ENCODE measurements around the gene NPB.

Gene NPB

GRCh38 chr17:81884520-81884919 is 17.5 kb upstream of the NPB start:
- H3K4me3 ChIP-seq (ENCODE audit: control insufficient read depth in 1 of 7, extremely low read depth in 1 of 7, insufficient read depth in 4 of 7, low read depth in 2 of 7, low read length in 6 of 7), result no peak overlapping the region
- CTCF ChIA-PET, result interaction anchor here (1.4 to 1.6 kb wide), 2 partner anchors 12 to 15 kb away, joined by 5 to 7 read pairs; no protein-coding TSS in a partner anchor

DNA sequence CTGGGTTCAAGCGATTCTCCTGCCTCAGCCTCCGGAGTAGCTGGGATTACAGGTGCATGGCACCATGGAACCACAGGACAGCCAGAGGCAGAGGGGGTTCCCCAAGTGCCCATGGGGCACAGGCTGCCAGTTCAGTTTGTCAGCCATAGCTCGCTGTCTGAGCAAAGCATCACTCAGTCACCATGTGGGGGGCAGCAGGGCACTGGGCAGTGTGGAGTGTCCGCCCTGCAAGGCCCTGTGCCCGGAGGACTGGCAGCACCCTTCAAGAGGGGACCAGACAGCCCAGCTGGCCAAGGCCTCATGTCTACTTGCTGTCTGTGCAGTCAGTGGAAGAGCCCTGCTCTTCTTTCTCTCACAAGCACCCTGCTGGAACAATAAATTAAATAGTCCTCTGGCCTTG is 17.1 kb upstream of the NPB start:
- CTCF ChIA-PET, result interaction anchor here (1.1 to 1.6 kb wide), 3 partner anchors 12 to 41 kb away, joined by 3 to 7 read pairs (median 5); no protein-coding TSS in a partner anchor
- DNase-seq, result no peak
- Histone ChIP-seq H3K27me3 (replicated peaks in 2 of 5; ENCODE audit: control insufficient read depth in 4 of 5, insufficient read depth in 5 of 5, low read length in 4 of 5) (no peaks in the 10 kb centered on the region), H3K27ac (ENCODE audit: insufficient read depth in 1 of 2, low read depth in 1 of 2, low read length in 2 of 2, poor library complexity in 1 of 2, severe bottlenecking in 2 of 2) (no peak overlapping the region), H3K4me3 (ENCODE audit: control insufficient read depth in 1 of 7, extremely low read depth in 1 of 7, insufficient read depth in 4 of 7, low read depth in 2 of 7, low read length in 6 of 7) (no peak overlapping the region), H3K36me3 (ENCODE audit: control insufficient read depth in 4 of 4, insufficient read depth in 4 of 4, low read length in 3 of 4) (peaks cover 11 to 73% (median 61%) of the 10 kb centered on the region in 4 experiments), H3K4me1 (ENCODE audit: control extremely low read depth in 1 of 4, control insufficient read depth in 4 of 4, insufficient read depth in 4 of 4, low read length in 3 of 4) (peaks cover 2 to 6% (median 5%) of the 10 kb centered on the region in 4 experiments), H3K9me3 (ENCODE audit: control extremely low read depth in 1 of 5, control insufficient read depth in 4 of 5, insufficient read depth in 2 of 5, low read depth in 1 of 5, low read length in 4 of 5) (no peaks in the 10 kb centered on the region)
- POLR2A ChIA-PET, result no interaction called here
- WGBS (ENCODE audit: insufficient coverage), result 98% methylated on average over 4 of the region's 5 CpGs

More at GRCh38 chr17:81884520-81884919, 17.5 kb upstream of the NPB start:
- Histone ChIP-seq H3K27me3 (replicated peaks in 2 of 5; ENCODE audit: control insufficient read depth in 4 of 5, insufficient read depth in 5 of 5, low read length in 4 of 5) (no peaks in the 10 kb centered on the region), H3K27ac (ENCODE audit: insufficient read depth in 1 of 2, low read depth in 1 of 2, low read length in 2 of 2, poor library complexity in 1 of 2, severe bottlenecking in 2 of 2) (no peak overlapping the region), H3K9me3 (ENCODE audit: control extremely low read depth in 1 of 5, control insufficient read depth in 4 of 5, insufficient read depth in 2 of 5, low read depth in 1 of 5, low read length in 4 of 5) (no peaks in the 10 kb centered on the region), H3K4me1 (ENCODE audit: control extremely low read depth in 1 of 4, control insufficient read depth in 4 of 4, insufficient read depth in 4 of 4, low read length in 3 of 4) (peaks cover 0 to 1% (median under 1%) of the 10 kb centered on the region in 4 experiments), H3K36me3 (ENCODE audit: control insufficient read depth in 4 of 4, insufficient read depth in 4 of 4, low read length in 3 of 4) (peaks cover 11 to 73% (median 61%) of the 10 kb centered on the region in 4 experiments)
- POLR2A ChIA-PET, result no interaction called here
- WGBS (ENCODE audit: insufficient coverage), result 85% methylated on average over 11 of the region's 11 CpGs
- no peak for DNase-seq

GRCh38 chr17:81885454-81885853 is 16.6 kb upstream of the NPB start:
- ChIA-PET POLR2A (no interaction called here), CTCF (interaction anchor here (1.1 to 1.6 kb wide), 3 partner anchors 13 to 41 kb away, joined by 3 to 7 read pairs (median 5); no protein-coding TSS in a partner anchor)
- peaks cover 7 to 11% (median 10%) of the 10 kb centered on the region in 4 experiments for H3K4me1 ChIP-seq (ENCODE audit: control extremely low read depth in 1 of 4, control insufficient read depth in 4 of 4, insufficient read depth in 4 of 4, low read length in 3 of 4)
- H3K9me3 ChIP-seq (ENCODE audit: control extremely low read depth in 1 of 5, control insufficient read depth in 4 of 5, insufficient read depth in 2 of 5, low read depth in 1 of 5, low read length in 4 of 5), result no peaks in the 10 kb centered on the region
- H3K36me3 ChIP-seq (ENCODE audit: control insufficient read depth in 4 of 4, insufficient read depth in 4 of 4, low read length in 3 of 4), result peaks cover 10 to 75% (median 61%) of the 10 kb centered on the region in 4 experiments
- no peak for DNase-seq
- WGBS (ENCODE audit: insufficient coverage), result 93% methylated on average over 10 of the region's 10 CpGs
- no peak overlapping the region for H3K4me3 ChIP-seq (ENCODE audit: control insufficient read depth in 1 of 7, extremely low read depth in 1 of 7, insufficient read depth in 4 of 7, low read depth in 2 of 7, low read length in 6 of 7)
- H3K27ac ChIP-seq (ENCODE audit: insufficient read depth in 1 of 2, low read depth in 1 of 2, low read length in 2 of 2, poor library complexity in 1 of 2, severe bottlenecking in 2 of 2), result no peak overlapping the region
- H3K27me3 ChIP-seq (replicated peaks in 2 of 5; ENCODE audit: control insufficient read depth in 4 of 5, insufficient read depth in 5 of 5, low read length in 4 of 5), result no peaks in the 10 kb centered on the region

- CTCF ChIA-PET, result interaction anchor here (1.1 to 1.4 kb wide), 3 partner anchors 9 to 40 kb away, joined by 3 to 5 read pairs (median 3); no protein-coding TSS in a partner anchor
- no peaks in the 10 kb centered on the region for H3K9me3 ChIP-seq (ENCODE audit: control extremely low read depth in 1 of 5, control insufficient read depth in 4 of 5, insufficient read depth in 2 of 5, low read depth in 1 of 5, low read length in 4 of 5)
- H3K4me1 ChIP-seq (ENCODE audit: control extremely low read depth in 1 of 4, control insufficient read depth in 4 of 4, insufficient read depth in 4 of 4, low read length in 3 of 4), result peaks cover 7 to 14% (median 13%) of the 10 kb centered on the region in 4 experiments
- no peak overlapping the region for H3K27ac ChIP-seq (ENCODE audit: insufficient read depth in 1 of 2, low read depth in 1 of 2, low read length in 2 of 2, poor library complexity in 1 of 2, severe bottlenecking in 2 of 2)
- H3K27me3 ChIP-seq (replicated peaks in 2 of 5; ENCODE audit: control insufficient read depth in 4 of 5, insufficient read depth in 5 of 5, low read length in 4 of 5), result no peaks in the 10 kb centered on the region
- no peak for DNase-seq
- H3K36me3 ChIP-seq (ENCODE audit: control insufficient read depth in 4 of 4, insufficient read depth in 4 of 4, low read length in 3 of 4), result peaks cover 8 to 72% (median 61%) of the 10 kb centered on the region in 4 experiments
- POLR2A ChIA-PET, result no interaction called here
- WGBS (ENCODE audit: insufficient coverage), result 96% methylated on average over 10 of the region's 11 CpGs
- H3K4me3 ChIP-seq (ENCODE audit: control insufficient read depth in 1 of 7, extremely low read depth in 1 of 7, insufficient read depth in 4 of 7, low read depth in 2 of 7, low read length in 6 of 7), result no peak overlapping the region
Measured at GRCh38 chr17:81885869-81886548, 16.0 kb upstream of the NPB start.

GRCh38 chr17:81888105-81888987 is 13.7 kb upstream of the NPB start:
- WGBS (ENCODE audit: insufficient coverage), result 97% methylated on average over 34 of the region's 44 CpGs
- Histone ChIP-seq H3K27me3 (replicated peaks in 2 of 5; ENCODE audit: control insufficient read depth in 4 of 5, insufficient read depth in 5 of 5, low read length in 4 of 5) (no peaks in the 10 kb centered on the region), H3K4me3 (ENCODE audit: control insufficient read depth in 1 of 7, extremely low read depth in 1 of 7, insufficient read depth in 4 of 7, low read depth in 2 of 7, low read length in 6 of 7) (no peak overlapping the region), H3K36me3 (ENCODE audit: control insufficient read depth in 4 of 4, insufficient read depth in 4 of 4, low read length in 3 of 4) (peaks cover 5 to 66% (median 52%) of the 10 kb centered on the region in 4 experiments), H3K4me1 (ENCODE audit: control extremely low read depth in 1 of 4, control insufficient read depth in 4 of 4, insufficient read depth in 4 of 4, low read length in 3 of 4) (peaks cover 7 to 21% (median 13%) of the 10 kb centered on the region in 4 experiments), H3K27ac (ENCODE audit: insufficient read depth in 1 of 2, low read depth in 1 of 2, low read length in 2 of 2, poor library complexity in 1 of 2, severe bottlenecking in 2 of 2) (no peak overlapping the region), H3K9me3 (ENCODE audit: control extremely low read depth in 1 of 5, control insufficient read depth in 4 of 5, insufficient read depth in 2 of 5, low read depth in 1 of 5, low read length in 4 of 5) (no peaks in the 10 kb centered on the region)
- CTCF ChIA-PET, result interaction anchor here (1.3 kb wide), 1 partner anchor 15 kb away, joined by 5 read pairs; no protein-coding TSS in a partner anchor
- DNase-seq, result no peak
- POLR2A ChIA-PET, result no interaction called here

- POLR2A ChIA-PET, result no interaction called here
- CTCF ChIA-PET, result interaction anchor here (1.3 kb wide), 1 partner anchor 15 kb away, joined by 5 read pairs; no protein-coding TSS in a partner anchor
- H3K36me3 ChIP-seq (ENCODE audit: control insufficient read depth in 4 of 4, insufficient read depth in 4 of 4, low read length in 3 of 4), result peaks cover 5 to 63% (median 48%) of the 10 kb centered on the region in 4 experiments
Measured at GRCh38 chr17:81888988-81889595, 12.9 kb upstream of the NPB start.

More at GRCh38 chr17:81888988-81889595, 12.9 kb upstream of the NPB start:
- Histone ChIP-seq H3K4me1 (ENCODE audit: control extremely low read depth in 1 of 4, control insufficient read depth in 4 of 4, insufficient read depth in 4 of 4, low read length in 3 of 4) (peaks cover 7 to 21% (median 13%) of the 10 kb centered on the region in 4 experiments), H3K9me3 (ENCODE audit: control extremely low read depth in 1 of 5, control insufficient read depth in 4 of 5, insufficient read depth in 2 of 5, low read depth in 1 of 5, low read length in 4 of 5) (no peaks in the 10 kb centered on the region), H3K27me3 (replicated peaks in 2 of 5; ENCODE audit: control insufficient read depth in 4 of 5, insufficient read depth in 5 of 5, low read length in 4 of 5) (no peaks in the 10 kb centered on the region), H3K27ac (ENCODE audit: insufficient read depth in 1 of 2, low read depth in 1 of 2, low read length in 2 of 2, poor library complexity in 1 of 2, severe bottlenecking in 2 of 2) (peak overlapping the region; percentile 33 to 84), H3K4me3 (ENCODE audit: control insufficient read depth in 1 of 7, extremely low read depth in 1 of 7, insufficient read depth in 4 of 7, low read depth in 2 of 7, low read length in 6 of 7) (no peak overlapping the region)
- WGBS (ENCODE audit: insufficient coverage), result 98% methylated on average over 11 of the region's 16 CpGs
- no peak for DNase-seq
